NB4 (cell line): ENCODE measurements around the gene CPNE2.

Experiments used
- POLR2A ChIP-seq: IDR thresholded peaks from 2 replicates; pipeline ENCODE4 v1.6.1; 2011; ENCODE audit warnings: mild to moderate bottlenecking; ENCODE audit not compliant: insufficient read length; ENCODE audit errors: extremely low read depth
- TF ChIP-seq, protein P1 (sequence below): IDR thresholded peaks from one replicate; pipeline ENCODE4 v1.5.1; 2012; ENCODE audit warnings: low read depth, low read length

DNA sequence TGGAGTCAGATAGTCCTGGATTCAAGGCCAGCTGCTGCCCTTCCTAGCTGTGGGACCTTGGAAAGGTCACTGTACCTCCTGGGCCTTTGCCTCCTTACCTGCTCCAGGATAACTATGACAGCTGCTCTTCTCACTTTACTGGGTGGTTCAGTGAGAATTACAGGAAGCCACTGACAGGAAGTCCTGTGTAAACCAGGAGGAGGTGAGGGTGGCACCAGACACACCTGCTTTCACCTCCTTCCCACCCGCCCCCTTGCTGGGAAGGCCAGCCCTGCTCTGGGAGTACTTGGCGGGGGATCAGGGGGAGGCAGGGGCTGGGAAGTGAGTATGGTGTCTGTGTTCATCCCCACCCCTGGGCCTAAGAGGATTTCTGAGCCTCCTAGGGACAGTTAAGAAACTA is 42.6 kb downstream of the CPNE2 start:
- no peak for TF ChIP-seq POLR2A
- TF ChIP-seq, protein P1, sequence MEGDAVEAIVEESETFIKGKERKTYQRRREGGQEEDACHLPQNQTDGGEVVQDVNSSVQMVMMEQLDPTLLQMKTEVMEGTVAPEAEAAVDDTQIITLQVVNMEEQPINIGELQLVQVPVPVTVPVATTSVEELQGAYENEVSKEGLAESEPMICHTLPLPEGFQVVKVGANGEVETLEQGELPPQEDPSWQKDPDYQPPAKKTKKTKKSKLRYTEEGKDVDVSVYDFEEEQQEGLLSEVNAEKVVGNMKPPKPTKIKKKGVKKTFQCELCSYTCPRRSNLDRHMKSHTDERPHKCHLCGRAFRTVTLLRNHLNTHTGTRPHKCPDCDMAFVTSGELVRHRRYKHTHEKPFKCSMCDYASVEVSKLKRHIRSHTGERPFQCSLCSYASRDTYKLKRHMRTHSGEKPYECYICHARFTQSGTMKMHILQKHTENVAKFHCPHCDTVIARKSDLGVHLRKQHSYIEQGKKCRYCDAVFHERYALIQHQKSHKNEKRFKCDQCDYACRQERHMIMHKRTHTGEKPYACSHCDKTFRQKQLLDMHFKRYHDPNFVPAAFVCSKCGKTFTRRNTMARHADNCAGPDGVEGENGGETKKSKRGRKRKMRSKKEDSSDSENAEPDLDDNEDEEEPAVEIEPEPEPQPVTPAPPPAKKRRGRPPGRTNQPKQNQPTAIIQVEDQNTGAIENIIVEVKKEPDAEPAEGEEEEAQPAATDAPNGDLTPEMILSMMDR = no peak
